OCI-LY3 (cell line): ENCODE measurements around the gene RPUSD1.

Experiments used
- CTCF ChIP-seq: fragments of 200-600, 300-600 bp; sonication (generic); IDR thresholded peaks from 2 replicates; pipeline ENCODE4 v1.5.1; 2014; ENCODE audit warnings: antibody characterized with exemption, low read length, low read depth
- EZH2phosphoT487 ChIP-seq: fragments of 200-600 bp; shearing (Covaris generic); IDR thresholded peaks from 2 replicates; pipeline ENCODE4 v1.6.1; 2018; ENCODE audit warnings: antibody characterized with exemption, mixed run types, low read depth

DNA sequence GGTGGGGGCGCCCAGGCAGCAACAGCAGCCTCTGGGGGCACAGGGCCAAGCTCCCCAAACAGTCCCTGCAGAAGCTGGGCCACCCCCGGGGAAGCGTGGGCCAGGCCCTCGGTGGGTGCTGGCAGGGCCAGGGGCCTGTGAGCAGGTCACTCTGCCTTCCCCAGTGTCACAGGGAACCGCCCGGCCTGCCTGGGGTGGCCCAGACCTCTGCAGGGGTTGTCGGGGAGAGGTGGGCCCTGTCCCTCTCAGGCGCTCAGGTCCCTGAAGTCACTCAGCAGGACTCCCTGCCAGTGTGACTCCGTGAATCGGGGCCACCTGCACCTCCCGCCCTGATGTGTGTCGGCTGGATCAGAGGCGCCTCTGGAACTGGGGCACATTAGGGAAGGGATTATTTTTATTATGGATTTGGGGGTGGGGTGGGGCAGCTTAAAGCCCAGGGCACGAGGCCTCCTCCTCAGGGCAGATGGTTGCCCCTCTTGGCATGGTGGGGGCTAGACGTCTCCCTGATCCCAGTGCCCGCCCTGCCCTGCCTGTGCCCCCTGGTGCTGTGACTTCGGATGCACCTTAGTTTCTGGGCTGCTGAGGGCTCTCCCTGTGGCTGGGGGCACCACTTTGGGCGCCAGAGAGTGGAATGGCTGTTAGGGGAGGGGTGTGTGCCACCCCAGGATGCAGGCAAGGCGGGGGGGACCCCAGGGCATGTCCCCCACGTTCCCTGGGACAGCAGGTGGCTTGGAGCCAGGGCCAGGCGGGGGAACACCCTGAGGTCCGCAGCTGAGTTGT lies 13.6 kb upstream of the RPUSD1 start:
- TF ChIP-seq CTCF (no peak), EZH2phosphoT487 (no peak)
